Measurements from ENCODE around the gene KCND2. TPM values are rescaled to one million over a fixed set of nuclear protein-coding genes. Genes with fewer than 3 reads are reported as not detected.

Gene KCND2
- total and polyA plus RNA-seq, 3 donors from 2014 or later: 3.8 to 6.1 (median 5.1) TPM

- Histone ChIP-seq H3K27ac (no peak overlapping the region), H3K9me3 (no peaks in the 10 kb centered on the region), H3K4me1 (no peaks in the 10 kb centered on the region), H3K27me3 (no peaks in the 10 kb centered on the region), H3K36me3 (ENCODE audit: low read depth, missing control alignments) (no peaks in the 10 kb centered on the region), H3K4me3 (no peak overlapping the region)
- DNase-seq: no peak
- TF ChIP-seq POLR2A (IDR thresholded peaks at IDR 0.05): no peak
- TF ChIP-seq CTCF (IDR thresholded peaks at IDR 0.05): no peak
- intact Hi-C loops (cut with DNase I; ENCODE audit: low total_unique reads): no loop called here
- WGBS, 2 donors: 93 to 98% methylated on average over 4 of the region's 4 CpGs
Measured at GRCh38 chr7:120464104-120464503, 191.1 kb downstream of the KCND2 start.

GRCh38 chr7:120467676-120468075, 194.7 kb downstream of the KCND2 start:
- 82 to 87% methylated on average over 3 of the region's 3 CpGs for WGBS, 2 donors
- Histone ChIP-seq H3K27me3 (no peaks in the 10 kb centered on the region), H3K9me3 (no peaks in the 10 kb centered on the region), H3K36me3 (ENCODE audit: low read depth, missing control alignments) (no peaks in the 10 kb centered on the region), H3K4me1 (no peaks in the 10 kb centered on the region), H3K4me3 (no peak overlapping the region), H3K27ac (no peak overlapping the region)
- TF ChIP-seq CTCF (IDR thresholded peaks at IDR 0.05): no peak
- TF ChIP-seq POLR2A (IDR thresholded peaks at IDR 0.05): no peak
- DNase-seq: no peak
- intact Hi-C loops (cut with DNase I; ENCODE audit: low total_unique reads): no loop called here

GRCh38 chr7:120468611-120469010, 195.6 kb downstream of the KCND2 start:
- Histone ChIP-seq H3K27ac (no peak overlapping the region), H3K27me3 (no peaks in the 10 kb centered on the region), H3K9me3 (no peaks in the 10 kb centered on the region), H3K4me3 (no peak overlapping the region), H3K4me1 (no peaks in the 10 kb centered on the region), H3K36me3 (ENCODE audit: low read depth, missing control alignments) (no peaks in the 10 kb centered on the region)
- 80 to 82% methylated on average over 3 of the region's 3 CpGs for WGBS, 2 donors
- TF ChIP-seq CTCF (IDR thresholded peaks at IDR 0.05) (no peak), POLR2A (IDR thresholded peaks at IDR 0.05) (no peak)
- no peak for DNase-seq
- intact Hi-C loops (cut with DNase I; ENCODE audit: low total_unique reads): no loop called here

GRCh38 chr7:120472892-120473291, 199.9 kb downstream of the KCND2 start:
- intact Hi-C loops (cut with DNase I; ENCODE audit: low total_unique reads): no loop called here
- DNase-seq: no peak
- 95 to 96% methylated on average over 3 of the region's 3 CpGs for WGBS, 2 donors
- Histone ChIP-seq H3K27ac (no peak overlapping the region), H3K36me3 (ENCODE audit: low read depth, missing control alignments) (no peaks in the 10 kb centered on the region), H3K27me3 (no peaks in the 10 kb centered on the region), H3K9me3 (no peaks in the 10 kb centered on the region), H3K4me1 (no peaks in the 10 kb centered on the region), H3K4me3 (no peak overlapping the region)
- TF ChIP-seq CTCF (IDR thresholded peaks at IDR 0.05) (no peak), POLR2A (IDR thresholded peaks at IDR 0.05) (no peak)

GRCh38 chr7:120473352-120473751, 200.4 kb downstream of the KCND2 start:
- no peaks in the 10 kb centered on the region for H3K4me1 ChIP-seq
- 80 to 86% methylated on average over 5 of the region's 5 CpGs for WGBS, 2 donors

More at GRCh38 chr7:120473352-120473751, 200.4 kb downstream of the KCND2 start:
- Histone ChIP-seq H3K36me3 (ENCODE audit: low read depth, missing control alignments) (no peaks in the 10 kb centered on the region), H3K27ac (no peak overlapping the region), H3K9me3 (no peaks in the 10 kb centered on the region), H3K4me3 (no peak overlapping the region), H3K27me3 (no peaks in the 10 kb centered on the region)
- TF ChIP-seq CTCF (IDR thresholded peaks at IDR 0.05) (no peak), POLR2A (IDR thresholded peaks at IDR 0.05) (no peak)
- intact Hi-C loops (cut with DNase I; ENCODE audit: low total_unique reads): no loop called here
- no peak for DNase-seq

Data from testis (tissue), 3 donors.